Stomach (tissue), 9 donors: ENCODE measurements around the gene SHF. TPM values are rescaled to one million over a fixed set of nuclear protein-coding genes. Genes with fewer than 3 reads are reported as not detected.

ENCODE experiments used
- DNase-seq, 2 donors: peaks; one replicate each; pipeline versions ENCODE4 v3.0.0 to v3.0.0-alpha.2; 2013 to 2019
- H3K27ac ChIP-seq, 5 donors: fragments of 200-600 bp in 4 of 5; sonication (generic) in 4 of 5; one replicate each; pipeline ENCODE4 v1.5.1; 2013 to 2019; ENCODE audit warnings: mild to moderate bottlenecking in 1 of 5, moderate library complexity in 1 of 5
- H3K27me3 ChIP-seq, 3 donors: fragments of 200-600 bp; sonication (generic); one replicate each; pipeline ENCODE4 v1.5.1; 2017 to 2019; ENCODE audit warnings: mixed run types in 1 of 3
- H3K36me3 ChIP-seq, 4 donors: fragments of 200-600 bp; sonication (generic); 1 replicate in 3 of 4; 2 replicates in 1 of 4; pipeline ENCODE4 v1.5.1; 2016 to 2019
- H3K4me1 ChIP-seq, 4 donors: fragments of 200-600 bp; sonication (generic); one replicate each; pipeline ENCODE4 v1.5.1; 2016 to 2019
- H3K4me3 ChIP-seq, 4 donors: fragments of 200-600 bp; sonication (generic) in 3 of 4; one replicate each; pipeline ENCODE4 v1.5.1; 2016 to 2019; ENCODE audit warnings: mild to moderate bottlenecking in 1 of 4
- H3K9me3 ChIP-seq, 4 donors: fragments of 200-600 bp; sonication (generic); one replicate each; pipeline ENCODE4 v1.5.1; 2016 to 2019
- CTCF ChIP-seq, 7 experiments: fragments of 450-650 bp in 4 of 7; fragments of 200-600 bp in 3 of 7; sonication (generic) in 3 of 7; IDR thresholded peaks; one replicate each; pipeline ENCODE4 v1.5.1; 2016 to 2019; ENCODE audit warnings: antibody characterized with exemption in 7 of 7, control low read depth in 2 of 7, mild to moderate bottlenecking in 1 of 7
- EP300 ChIP-seq: sonication (generic); formaldehyde crosslinking; IDR thresholded peaks from one replicate; pipeline ENCODE4 v1.6.1; 2017; ENCODE audit warnings: antibody characterized with exemption
- POLR2A ChIP-seq, 4 donors: fragments of 450-650 bp; IDR thresholded peaks; one replicate each; pipeline ENCODE4 v1.6.1; 2016; ENCODE audit warnings: antibody characterized with exemption in 4 of 4, control low read depth in 2 of 4, mild to moderate bottlenecking in 1 of 4, moderate library complexity in 1 of 4
- POLR2AphosphoS5 ChIP-seq, 3 donors: sonication (generic); formaldehyde crosslinking; IDR thresholded peaks; one replicate each; pipeline ENCODE4 v1.6.1; 2016; ENCODE audit warnings: antibody characterized with exemption in 3 of 3
- WGBS, 5 donors: extraction: QIAGEN DNeasy Blood & Tissue Kit in 3 of 5; methylation state at CpG; one replicate each; pipeline versions ENCODE4 v1.1.5 to v1.1.7; 2013 to 2018; 5-methylcytosine and 5-hydroxymethylcytosine counted together
- intact Hi-C: fragments of 100-400 bp; cut with DNase I; formaldehyde crosslinking; loops from one replicate; pipeline ENCODE4 v1.15.1; 2023; ENCODE audit warnings: low total_unique reads
- polyA plus RNA-seq, 3 donors: library from polyadenylated mRNA; stranded (reverse); fragments of 200-250 nt; gene quantifications; one replicate each; pipeline ENCODE4 v1.2.3, GENCODE V29; 2013
- total RNA-seq, 5 donors: library from RNA; depleted of rRNA; stranded (reverse); fragments of >200 nt; gene quantifications; one replicate each; pipeline versions ENCODE4 v1.1.0 to v1.2.3, GENCODE V29; 2014 to 2016
- donor health status: healthy with polysubstance abuse.
- donor health status: Bipolar disorder and iron deficiency.
- donor health status: healthy.

SHF gene
- total and polyA plus RNA-seq, 8 donors = 0.43 to 15.9 (median 6.1) TPM

GRCh38 chr15:45132844-45133560, 54.8 kb downstream of the SHF start:
- H3K27me3 ChIP-seq = peaks cover 16 to 76% (median 51%) of the 10 kb centered on the region in 3 donors
- H3K36me3 ChIP-seq = peaks cover 0 to 7% (median 0%) of the 10 kb centered on the region in 4 donors
- TF ChIP-seq POLR2AphosphoS5 (IDR thresholded peaks at IDR 0.05) = no peak
- TF ChIP-seq POLR2A (IDR thresholded peaks at IDR 0.05) = no peak
- TF ChIP-seq EP300 = no peak
- TF ChIP-seq CTCF (IDR thresholded peaks at IDR 0.05) = no peak
- H3K4me3 ChIP-seq = no peak overlapping the region
- DNase-seq = no peak
- intact Hi-C loops = no loop called here
- WGBS, 5 donors = 74 to 82% (median 79%) methylated on average over 3 of the region's 3 CpGs
- peaks cover 11 to 60% (median 29%) of the 10 kb centered on the region in 4 donors for H3K4me1 ChIP-seq
- no peak overlapping the region for H3K27ac ChIP-seq
- H3K9me3 ChIP-seq = no peaks in the 10 kb centered on the region

- Histone ChIP-seq H3K27me3 (peaks cover 12 to 78% (median 52%) of the 10 kb centered on the region in 3 donors), H3K36me3 (peaks cover 0 to 7% (median 0%) of the 10 kb centered on the region in 4 donors), H3K4me1 (peaks cover 11 to 60% (median 29%) of the 10 kb centered on the region in 4 donors), H3K27ac (no peak overlapping the region), H3K4me3 (peak overlapping the region in 1 of 4 donors; percentile 45), H3K9me3 (no peaks in the 10 kb centered on the region)
- intact Hi-C loops = no loop called here
- no peak for DNase-seq
- WGBS, 5 donors = 43 to 77% (median 68%) methylated on average over 3 of the region's 3 CpGs
- no peak for TF ChIP-seq CTCF (IDR thresholded peaks at IDR 0.05)
- no peak for TF ChIP-seq EP300
- TF ChIP-seq POLR2AphosphoS5 (IDR thresholded peaks at IDR 0.05) = no peak
- TF ChIP-seq POLR2A (IDR thresholded peaks at IDR 0.05) = no peak
These were observed 56.3 kb downstream of the SHF start for GRCh38 chr15:45131510-45131909.

GRCh38 chr15:45130291-45131000, 57.3 kb downstream of the SHF start:
- H3K4me3 ChIP-seq = peak overlapping the region; percentile 30 to 49 (median 46)
- H3K27ac ChIP-seq = peak overlapping the region; percentile 52 to 78 (median 72)
- 70 to 81% (median 74%) methylated on average over 6 to 7 of the region's 7 CpGs for WGBS, 5 donors
- peaks cover 8 to 71% (median 45%) of the 10 kb centered on the region in 3 donors for H3K27me3 ChIP-seq
- peaks cover 11 to 53% (median 27%) of the 10 kb centered on the region in 4 donors for H3K4me1 ChIP-seq
- TF ChIP-seq POLR2A (IDR thresholded peaks at IDR 0.05) = no peak
- intact Hi-C loops = no loop called here
- H3K9me3 ChIP-seq = no peaks in the 10 kb centered on the region
- no peak for DNase-seq
- H3K36me3 ChIP-seq = peaks cover 0 to 7% (median 0%) of the 10 kb centered on the region in 4 donors

- H3K4me3 ChIP-seq = peak within 1 kb of the TSS; percentile 30 to 49 (median 46)
- no peaks in the 10 kb centered on the region for H3K9me3 ChIP-seq
- peaks cover 0 to 7% (median 0%) of the 10 kb centered on the region in 4 donors for H3K36me3 ChIP-seq
- intact Hi-C loops = no loop called here
- peaks cover 8 to 45% (median 20%) of the 10 kb centered on the region in 4 donors for H3K4me1 ChIP-seq
- DNase-seq = peak; percentile 78 to 85
- peaks cover 8 to 69% (median 37%) of the 10 kb centered on the region in 3 donors for H3K27me3 ChIP-seq
- TF ChIP-seq CTCF (IDR thresholded peaks at IDR 0.05) (no peak), EP300 (no peak), POLR2AphosphoS5 (IDR thresholded peaks at IDR 0.05) (peak in 2 of 3 donors; percentile 45 to 54), POLR2A (IDR thresholded peaks at IDR 0.05) (no peak)
- H3K27ac ChIP-seq = peak within 1 kb of the TSS; percentile 52 to 78 (median 72)
- 1 to 7% (median 2%) methylated on average over 5 to 46 of the region's 46 CpGs for WGBS, 5 donors
These were observed 58.1 kb downstream of the SHF start, which contains the start of the genes DUOX1 and DUOXA1 for GRCh38 chr15:45129651-45130129. TSS of gene DUOX1 (plus strand) at chr15:45129994. CDS start at chr15:45131967, 1,973 bp downstream. TSS of gene DUOXA1 (minus strand) at chr15:45129879. CDS start at chr15:45123014, 6,865 bp downstream.
